Muscle layer of duodenum (tissue), 2 donors: ENCODE results near the gene SLC16A7.

Source experiments
- H3K27ac ChIP-seq: one replicate; pipeline ENCODE4 v1.7.0; 2013; ENCODE audit warnings: mild to moderate bottlenecking, low read length
- H3K27me3 ChIP-seq: one replicate; pipeline ENCODE4 v1.7.0; 2013; ENCODE audit warnings: low read depth, mild to moderate bottlenecking, control low read depth, low read length
- H3K36me3 ChIP-seq, 2 donors: one replicate each; pipeline ENCODE4 v1.7.0; 2013; ENCODE audit warnings: low read length in 2 of 2, control low read depth in 1 of 2, mild to moderate bottlenecking in 1 of 2; ENCODE audit not compliant: insufficient read depth in 2 of 2, control insufficient read depth in 1 of 2
- H3K4me1 ChIP-seq, 2 donors: one replicate each; pipeline ENCODE4 v1.7.0; 2013; ENCODE audit warnings: low read length in 2 of 2, mild to moderate bottlenecking in 2 of 2, control low read depth in 1 of 2, moderate library complexity in 1 of 2; ENCODE audit not compliant: insufficient read depth in 2 of 2, control insufficient read depth in 1 of 2
- H3K4me3 ChIP-seq, 2 donors: one replicate each; pipeline ENCODE4 v1.7.0; 2013; ENCODE audit warnings: low read length in 2 of 2, low read depth in 1 of 2, mild to moderate bottlenecking in 1 of 2
- H3K9me3 ChIP-seq, 2 donors: one replicate each; pipeline ENCODE4 v1.7.0; 2013; ENCODE audit warnings: low read length in 2 of 2, control low read depth in 1 of 2, mild to moderate bottlenecking in 1 of 2; ENCODE audit not compliant: control insufficient read depth in 1 of 2
- donor health status: healthy.

The SLC16A7 gene

DNA sequence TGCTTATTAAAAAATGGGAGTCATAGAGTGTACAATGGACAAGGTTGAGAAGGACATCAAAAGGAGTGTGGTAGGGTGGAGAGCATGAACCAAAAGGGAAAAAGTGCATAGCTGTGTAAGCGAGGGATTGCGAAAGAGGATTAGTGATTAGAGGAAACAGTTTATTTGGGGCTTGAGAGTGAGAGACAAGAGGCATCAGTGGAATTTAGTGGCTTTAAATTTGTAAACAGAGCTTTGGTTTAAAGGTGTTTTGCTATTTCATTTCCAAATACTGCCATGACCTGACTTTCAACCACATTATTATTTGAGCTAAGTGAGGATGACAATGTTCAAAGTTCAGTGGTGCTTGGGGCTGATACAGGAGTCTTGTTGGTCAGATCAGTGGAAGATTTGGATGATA lies 53.4 kb downstream of the SLC16A7 start:
- H3K4me1 ChIP-seq = peaks cover 0 to 5% of the 10 kb centered on the region in 2 donors
- H3K36me3 ChIP-seq = peaks cover 0 to 12% of the 10 kb centered on the region in 2 donors
- H3K9me3 ChIP-seq = no peaks in the 10 kb centered on the region
- no peak overlapping the region for H3K4me3 ChIP-seq
- H3K27ac ChIP-seq = no peak overlapping the region
- no peaks in the 10 kb centered on the region for H3K27me3 ChIP-seq

DNA sequence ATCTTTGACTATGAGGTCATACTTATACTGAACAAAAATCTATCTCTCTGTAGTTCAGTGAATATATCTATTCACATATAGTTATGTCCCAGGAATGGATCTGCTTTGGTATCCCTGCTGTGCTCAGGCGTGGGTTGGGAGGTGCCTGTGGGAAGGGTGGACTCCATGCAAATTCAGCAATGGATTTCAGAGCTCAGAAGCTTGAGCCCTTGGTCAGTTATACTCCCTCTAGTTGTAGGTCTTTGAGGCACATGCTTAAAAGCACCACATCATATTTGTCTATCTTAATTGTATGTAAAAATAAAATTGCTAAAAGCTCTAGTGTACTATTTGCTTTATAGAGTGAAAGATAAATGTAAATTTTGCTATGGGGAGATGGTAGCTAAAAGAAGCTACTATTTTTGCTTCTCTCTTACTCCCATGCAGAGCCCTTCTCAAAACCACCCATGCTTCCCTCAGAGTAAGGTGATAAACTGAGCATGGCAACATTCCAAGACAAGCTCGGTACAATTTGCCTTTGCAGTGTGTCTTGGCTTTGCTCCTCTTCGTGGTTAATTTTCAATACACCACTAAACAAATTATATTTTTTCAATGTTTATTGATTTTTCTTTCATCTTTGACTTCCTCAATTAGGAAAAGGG lies 54.9 kb downstream of the SLC16A7 start:
- peaks cover 0 to 5% of the 10 kb centered on the region in 2 donors for H3K4me1 ChIP-seq

DNA sequence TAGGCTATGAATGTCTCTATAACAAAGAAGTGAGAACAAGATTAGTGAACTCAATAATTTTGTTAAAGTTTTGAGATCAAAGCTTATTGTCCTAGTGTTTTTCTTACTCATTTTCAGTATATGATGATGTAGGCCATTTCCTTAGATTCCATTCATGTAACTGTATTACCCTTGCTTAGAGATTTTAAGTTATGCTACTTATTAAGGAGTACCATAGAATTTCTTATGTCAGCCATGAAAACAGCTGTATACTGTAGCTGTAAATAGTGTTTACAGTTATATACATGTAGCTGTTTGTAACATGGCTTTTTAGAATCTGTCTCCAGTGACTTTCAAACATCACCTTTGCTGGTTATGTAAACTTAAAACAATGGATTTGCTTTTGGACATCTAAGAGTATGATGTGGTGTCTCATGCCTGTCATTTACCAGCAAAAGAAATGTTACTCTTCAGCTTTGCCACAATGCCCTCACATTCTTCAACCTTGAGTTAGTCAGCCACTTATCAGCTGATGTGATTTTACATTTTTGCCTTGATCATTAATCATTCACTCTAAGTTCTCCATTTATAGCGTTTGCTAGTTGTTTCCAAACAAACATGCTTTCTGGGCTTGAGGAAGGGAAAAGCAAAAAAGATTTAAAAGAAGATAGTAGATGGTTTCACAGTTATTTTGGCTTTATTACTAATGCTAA lies 55.5 kb downstream of the SLC16A7 start:
- Histone ChIP-seq H3K4me3 (no peak overlapping the region), H3K9me3 (no peaks in the 10 kb centered on the region), H3K27ac (no peak overlapping the region), H3K36me3 (peaks cover 0 to 9% of the 10 kb centered on the region in 2 donors), H3K4me1 (peaks cover 0 to 5% of the 10 kb centered on the region in 2 donors), H3K27me3 (no peaks in the 10 kb centered on the region)

More for the DNA sequence above, 54.9 kb downstream of the SLC16A7 start:
- Histone ChIP-seq H3K27me3 (no peaks in the 10 kb centered on the region), H3K36me3 (peaks cover 0 to 12% of the 10 kb centered on the region in 2 donors), H3K27ac (no peak overlapping the region), H3K4me3 (no peak overlapping the region), H3K9me3 (no peaks in the 10 kb centered on the region)

DNA sequence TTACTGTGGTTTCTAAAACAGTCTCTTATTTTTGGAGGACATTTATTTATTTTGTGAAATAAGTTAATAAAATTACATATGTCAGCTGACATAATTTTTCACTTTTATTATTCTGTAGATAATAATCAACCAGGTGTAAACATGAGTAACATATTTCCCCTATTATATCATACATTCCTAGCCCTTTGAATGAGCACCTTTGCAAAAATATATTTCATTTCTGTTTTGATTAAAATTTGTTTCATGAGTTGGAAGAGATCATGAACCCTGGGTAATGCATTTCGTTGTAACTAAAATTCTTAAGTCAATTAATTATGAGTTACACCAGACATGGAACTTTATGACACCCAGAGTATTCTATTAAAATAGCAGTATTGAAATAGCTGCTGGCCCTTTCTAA lies 56.3 kb downstream of the SLC16A7 start:
- H3K36me3 ChIP-seq = peaks cover 0 to 5% of the 10 kb centered on the region in 2 donors
- H3K9me3 ChIP-seq = no peaks in the 10 kb centered on the region
- H3K27me3 ChIP-seq = no peaks in the 10 kb centered on the region
- H3K4me3 ChIP-seq = no peak overlapping the region
- H3K4me1 ChIP-seq = peaks cover 0 to 5% of the 10 kb centered on the region in 2 donors
- H3K27ac ChIP-seq = no peak overlapping the region

DNA sequence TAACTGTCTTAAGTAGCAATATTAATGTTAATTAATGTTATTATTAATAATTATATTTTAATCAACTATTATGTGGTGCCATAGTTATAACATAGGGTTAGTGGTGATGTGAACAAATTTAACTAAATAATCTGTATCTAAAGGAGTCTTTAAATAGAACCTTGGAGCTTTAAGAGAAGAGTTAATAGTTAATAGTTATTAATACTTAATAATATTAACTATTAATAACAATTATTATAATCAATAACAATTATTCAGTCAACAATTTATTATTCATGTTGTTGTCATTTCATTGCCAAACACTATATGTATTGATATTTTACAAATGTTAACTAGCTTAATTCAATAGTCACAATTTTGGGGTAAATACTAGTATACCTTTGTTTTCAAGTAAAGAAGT lies 58.2 kb downstream of the SLC16A7 start:
- Histone ChIP-seq H3K36me3 (no peaks in the 10 kb centered on the region), H3K27ac (no peak overlapping the region), H3K4me3 (no peak overlapping the region), H3K4me1 (peaks cover 0 to 5% of the 10 kb centered on the region in 2 donors), H3K9me3 (no peaks in the 10 kb centered on the region), H3K27me3 (no peaks in the 10 kb centered on the region)

DNA sequence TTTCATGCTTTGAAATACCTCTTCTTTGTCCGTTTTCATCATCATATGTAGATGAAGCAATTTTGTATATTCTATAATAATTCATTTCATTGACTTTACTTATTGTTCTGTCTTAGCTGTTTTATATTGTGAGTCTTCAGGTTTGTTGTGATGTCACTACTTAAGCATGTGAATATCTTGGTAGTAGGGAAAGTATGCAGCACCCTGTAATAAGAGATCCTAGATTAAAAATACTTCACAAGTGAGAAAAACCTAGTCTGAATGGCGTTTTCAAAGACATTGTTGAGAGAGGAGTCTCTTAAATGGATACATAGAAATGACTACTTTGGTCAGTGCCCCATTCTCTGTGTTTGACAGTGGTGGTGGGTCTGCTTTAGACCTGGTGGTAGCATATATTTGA lies 61.4 kb downstream of the SLC16A7 start:
- Histone ChIP-seq H3K9me3 (no peaks in the 10 kb centered on the region), H3K27ac (no peak overlapping the region), H3K27me3 (no peaks in the 10 kb centered on the region), H3K4me3 (no peak overlapping the region), H3K4me1 (no peaks in the 10 kb centered on the region), H3K36me3 (no peaks in the 10 kb centered on the region)

DNA sequence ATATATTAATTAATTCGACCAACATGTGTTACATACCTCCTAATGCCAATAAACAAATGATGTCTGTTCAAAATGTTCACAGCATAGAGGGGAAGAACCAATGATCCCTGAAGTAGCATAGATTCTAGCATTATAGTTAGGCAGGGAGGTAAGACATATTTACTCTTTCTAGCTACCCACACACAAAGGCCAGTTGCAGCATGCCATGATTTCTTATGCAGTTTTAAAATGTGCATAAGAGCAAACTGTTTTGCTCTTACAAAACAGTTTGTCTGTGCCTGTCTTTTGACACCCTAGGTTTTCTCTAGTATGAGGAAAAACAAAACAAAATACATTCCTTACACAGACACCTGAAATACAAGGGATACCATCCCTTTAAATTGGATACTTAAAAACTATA lies 61.9 kb downstream of the SLC16A7 start:
- H3K4me1 ChIP-seq = no peaks in the 10 kb centered on the region
- no peak overlapping the region for H3K27ac ChIP-seq
- H3K36me3 ChIP-seq = no peaks in the 10 kb centered on the region
- H3K27me3 ChIP-seq = no peaks in the 10 kb centered on the region
- H3K4me3 ChIP-seq = no peak overlapping the region
- H3K9me3 ChIP-seq = no peaks in the 10 kb centered on the region

- Histone ChIP-seq H3K9me3 (no peaks in the 10 kb centered on the region), H3K4me1 (no peaks in the 10 kb centered on the region), H3K4me3 (no peak overlapping the region), H3K36me3 (no peaks in the 10 kb centered on the region), H3K27me3 (no peaks in the 10 kb centered on the region), H3K27ac (no peak overlapping the region)
Measured at GRCh38 chr12:59660148-59660547, 64.3 kb downstream of the SLC16A7 start.

GRCh38 chr12:59660921-59661597 lies 65.2 kb downstream of the SLC16A7 start:
- H3K27ac ChIP-seq = no peak overlapping the region
- no peaks in the 10 kb centered on the region for H3K27me3 ChIP-seq
- H3K4me1 ChIP-seq = no peaks in the 10 kb centered on the region
- no peaks in the 10 kb centered on the region for H3K9me3 ChIP-seq
- no peaks in the 10 kb centered on the region for H3K36me3 ChIP-seq
- no peak overlapping the region for H3K4me3 ChIP-seq

DNA sequence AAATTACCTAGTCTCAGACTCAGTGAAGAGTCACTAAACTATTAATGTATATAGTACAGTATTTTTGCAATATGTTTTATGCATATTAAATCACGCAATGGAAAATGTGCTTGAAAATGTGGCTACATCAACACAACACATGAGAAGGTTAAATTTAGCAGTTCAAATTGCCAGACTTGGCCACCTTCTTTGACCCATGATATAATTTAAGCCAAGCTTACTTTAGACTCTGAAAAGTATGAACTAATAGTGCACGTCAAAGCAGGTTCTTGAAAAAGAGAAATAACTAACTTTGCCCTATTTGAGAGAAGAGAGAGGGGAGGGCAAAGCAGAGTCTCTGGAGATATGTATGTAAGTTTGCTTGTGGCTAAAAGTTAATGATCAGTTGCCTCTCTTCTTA lies 68.7 kb downstream of the SLC16A7 start:
- Histone ChIP-seq H3K27me3 (no peaks in the 10 kb centered on the region), H3K4me1 (no peaks in the 10 kb centered on the region), H3K27ac (no peak overlapping the region), H3K9me3 (peaks cover 0 to 5% of the 10 kb centered on the region in 2 donors), H3K4me3 (no peak overlapping the region), H3K36me3 (peaks cover 0 to 9% of the 10 kb centered on the region in 2 donors)

GRCh38 chr12:59665701-59666100 lies 69.9 kb downstream of the SLC16A7 start:
- Histone ChIP-seq H3K4me1 (no peaks in the 10 kb centered on the region), H3K27me3 (no peaks in the 10 kb centered on the region), H3K4me3 (no peak overlapping the region), H3K36me3 (peaks cover 0 to 9% of the 10 kb centered on the region in 2 donors), H3K27ac (no peak overlapping the region), H3K9me3 (peaks cover 0 to 5% of the 10 kb centered on the region in 2 donors)
